ENCODE data around the gene C9orf57. TPM values are rescaled to one million over a fixed set of nuclear protein-coding genes. Genes with fewer than 3 reads are reported as not detected.

Gene C9orf57
- total RNA-seq, 1 donor from 2014 or later, result not detected

DNA sequence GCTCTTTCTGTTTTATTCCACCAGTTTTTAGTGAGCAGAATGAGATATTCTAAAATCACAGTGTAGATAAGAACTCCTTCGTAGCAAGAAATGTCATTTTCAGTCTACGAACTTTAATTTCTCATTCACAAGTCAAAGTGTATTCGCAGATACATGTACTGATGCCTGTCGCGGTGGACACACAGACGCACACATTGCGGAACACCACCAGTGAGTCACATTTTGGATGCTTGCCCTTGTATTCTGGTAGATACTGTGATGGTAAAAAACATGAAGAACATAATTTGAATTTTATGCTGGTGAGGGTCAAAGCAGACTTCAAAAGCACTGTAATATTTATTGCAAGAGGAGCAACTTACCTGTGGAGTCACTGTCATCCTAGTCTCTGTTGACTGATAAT is 4.7 kb upstream of the C9orf57 start:
- Mint-ChIP-seq H3K4me1 (ENCODE audit: unreplicated experiment) (no peaks in the 10 kb centered on the region), H3K4me3 (no peak overlapping the region), H3K9me3 (peaks cover 3% of the 10 kb centered on the region), H3K27ac (no peak overlapping the region), H3K27me3 (no peaks in the 10 kb centered on the region), H3K36me3 (no peaks in the 10 kb centered on the region)
- TF ChIP-seq, protein P1, sequence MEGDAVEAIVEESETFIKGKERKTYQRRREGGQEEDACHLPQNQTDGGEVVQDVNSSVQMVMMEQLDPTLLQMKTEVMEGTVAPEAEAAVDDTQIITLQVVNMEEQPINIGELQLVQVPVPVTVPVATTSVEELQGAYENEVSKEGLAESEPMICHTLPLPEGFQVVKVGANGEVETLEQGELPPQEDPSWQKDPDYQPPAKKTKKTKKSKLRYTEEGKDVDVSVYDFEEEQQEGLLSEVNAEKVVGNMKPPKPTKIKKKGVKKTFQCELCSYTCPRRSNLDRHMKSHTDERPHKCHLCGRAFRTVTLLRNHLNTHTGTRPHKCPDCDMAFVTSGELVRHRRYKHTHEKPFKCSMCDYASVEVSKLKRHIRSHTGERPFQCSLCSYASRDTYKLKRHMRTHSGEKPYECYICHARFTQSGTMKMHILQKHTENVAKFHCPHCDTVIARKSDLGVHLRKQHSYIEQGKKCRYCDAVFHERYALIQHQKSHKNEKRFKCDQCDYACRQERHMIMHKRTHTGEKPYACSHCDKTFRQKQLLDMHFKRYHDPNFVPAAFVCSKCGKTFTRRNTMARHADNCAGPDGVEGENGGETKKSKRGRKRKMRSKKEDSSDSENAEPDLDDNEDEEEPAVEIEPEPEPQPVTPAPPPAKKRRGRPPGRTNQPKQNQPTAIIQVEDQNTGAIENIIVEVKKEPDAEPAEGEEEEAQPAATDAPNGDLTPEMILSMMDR (conservative IDR thresholded peaks at IDR 0.05), result no peak
- DNase-seq (ENCODE audit: extremely low spot score, unreplicated experiment), result no peak

DNA sequence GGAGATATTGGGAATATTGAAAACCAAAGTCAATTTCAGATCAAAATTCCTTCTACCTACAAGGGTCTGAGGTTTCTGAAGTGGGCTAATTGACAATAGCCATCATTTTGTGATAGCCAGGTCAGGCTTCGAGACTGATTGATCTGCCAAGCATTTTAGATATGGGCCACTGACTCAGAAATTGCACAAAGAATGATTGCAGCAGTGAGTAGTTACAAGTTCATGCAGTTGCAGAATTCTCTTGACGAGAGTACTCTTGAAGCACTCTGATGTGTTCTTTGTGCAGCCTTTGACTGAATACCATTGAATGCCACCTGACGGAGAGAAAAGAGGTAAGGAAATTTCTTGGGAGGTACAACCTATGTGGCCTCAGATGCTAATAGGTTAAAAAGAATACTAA is 8.3 kb downstream of the C9orf57 start:
- no peak for DNase-seq (ENCODE audit: extremely low spot score, unreplicated experiment)
- Mint-ChIP-seq H3K9me3 (no peaks in the 10 kb centered on the region), H3K27ac (no peak overlapping the region), H3K4me3 (no peak overlapping the region), H3K27me3 (no peaks in the 10 kb centered on the region), H3K4me1 (ENCODE audit: unreplicated experiment) (no peaks in the 10 kb centered on the region), H3K36me3 (no peaks in the 10 kb centered on the region)
- TF ChIP-seq, protein P1 (conservative IDR thresholded peaks at IDR 0.05), result no peak

DNA sequence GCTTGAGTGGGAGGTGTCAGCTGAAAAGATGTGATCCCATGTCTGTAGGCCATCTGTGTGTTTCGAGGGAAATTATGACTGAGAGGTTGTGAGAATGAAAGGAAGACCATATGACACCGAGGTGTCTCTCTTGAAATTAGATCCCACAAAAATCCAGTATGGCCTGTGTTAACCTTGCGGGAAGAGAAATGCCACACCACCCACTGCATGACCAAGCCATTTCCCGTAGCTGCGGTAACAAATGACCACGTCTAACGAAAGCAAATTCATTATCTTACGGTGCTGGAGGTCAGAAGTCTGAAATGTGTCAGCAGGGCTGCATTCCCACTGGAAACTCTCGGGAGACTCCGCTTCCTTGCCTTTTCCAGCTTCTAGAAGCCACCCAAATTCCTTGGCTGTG is 11.6 kb downstream of the C9orf57 start:
- no peaks in the 10 kb centered on the region for H3K36me3 Mint-ChIP-seq
- H3K9me3 Mint-ChIP-seq, result no peaks in the 10 kb centered on the region
- no peak overlapping the region for H3K4me3 Mint-ChIP-seq
- H3K27me3 Mint-ChIP-seq, result no peaks in the 10 kb centered on the region
- no peak for DNase-seq (ENCODE audit: extremely low spot score, unreplicated experiment)
- no peaks in the 10 kb centered on the region for H3K4me1 Mint-ChIP-seq (ENCODE audit: unreplicated experiment)
- no peak overlapping the region for H3K27ac Mint-ChIP-seq
- TF ChIP-seq, protein P1 (conservative IDR thresholded peaks at IDR 0.05), result no peak

DNA sequence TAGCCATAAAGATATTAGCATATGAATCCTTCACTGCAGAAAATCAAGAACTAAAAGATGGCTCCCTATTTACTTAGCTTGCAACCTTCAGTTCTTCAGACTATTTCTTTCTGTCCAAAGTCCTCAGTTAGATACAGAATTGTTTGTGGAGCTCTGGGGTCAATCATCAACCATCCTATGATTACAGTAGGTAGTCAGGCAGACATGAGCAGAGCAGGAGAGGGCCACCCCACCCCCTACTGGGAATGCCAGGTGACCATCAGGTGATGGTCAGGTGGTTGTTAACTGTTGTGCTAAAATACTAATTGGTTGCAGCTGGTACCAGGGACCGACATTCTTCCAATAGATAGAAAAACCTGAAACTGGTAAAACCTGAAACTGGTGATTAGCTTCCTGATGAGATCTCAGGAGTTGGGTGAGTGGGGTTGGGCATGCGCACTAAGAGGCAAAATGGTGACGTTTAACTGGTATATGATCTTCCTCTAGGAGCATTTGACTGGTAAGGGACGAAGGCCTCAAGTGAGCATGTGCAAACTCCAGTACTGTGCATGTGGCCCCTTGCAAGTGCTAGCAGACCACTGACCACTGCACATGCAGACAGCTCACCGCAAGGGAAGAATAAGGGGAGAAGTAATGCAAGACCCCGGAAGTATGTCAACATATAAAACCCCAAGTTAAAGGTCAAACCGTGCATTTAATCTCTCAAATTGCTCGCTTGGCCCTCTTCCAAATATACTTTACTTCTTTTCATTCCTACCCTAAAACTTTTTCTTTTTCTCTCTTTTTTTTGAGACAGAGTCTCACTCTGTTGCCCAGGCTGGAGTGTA is 13.6 kb downstream of the C9orf57 start:
- no peak for DNase-seq (ENCODE audit: extremely low spot score, unreplicated experiment)
- Mint-ChIP-seq H3K27ac (no peak overlapping the region), H3K9me3 (no peaks in the 10 kb centered on the region), H3K27me3 (no peaks in the 10 kb centered on the region), H3K36me3 (no peaks in the 10 kb centered on the region), H3K4me1 (ENCODE audit: unreplicated experiment) (no peaks in the 10 kb centered on the region), H3K4me3 (no peak overlapping the region)
- TF ChIP-seq, protein P1 (conservative IDR thresholded peaks at IDR 0.05), result no peak

GRCh38 chr9:72044095-72044494 is 16.3 kb downstream of the C9orf57 start:
- no peak overlapping the region for H3K4me3 Mint-ChIP-seq
- DNase-seq (ENCODE audit: extremely low spot score, unreplicated experiment), result no peak
- no peaks in the 10 kb centered on the region for H3K9me3 Mint-ChIP-seq
- peaks cover 1% of the 10 kb centered on the region for H3K4me1 Mint-ChIP-seq (ENCODE audit: unreplicated experiment)
- H3K27ac Mint-ChIP-seq, result no peak overlapping the region
- no peaks in the 10 kb centered on the region for H3K36me3 Mint-ChIP-seq
- H3K27me3 Mint-ChIP-seq, result peaks cover 1% of the 10 kb centered on the region
- TF ChIP-seq, protein P1 (conservative IDR thresholded peaks at IDR 0.05), result no peak

Data from type B pancreatic cell (in vitro differentiated cells).